PC-3 (cell line): ENCODE measurements around the gene FOXP4.

Source experiments
- EZH2 ChIP-seq: fragments of 300-600 bp; sonication (generic); IDR thresholded peaks from one replicate; pipeline ENCODE4 v1.6.1; 2017; ENCODE audit warnings: antibody characterized with exemption, mild to moderate bottlenecking, low read length; ENCODE audit not compliant: unreplicated experiment
- TF ChIP-seq, protein P1 (sequence below): fragments of 300-600 bp; sonication (generic); conservative IDR thresholded peaks from 2 replicates; pipeline ENCODE4 v1.5.1; 2017; ENCODE audit warnings: antibody characterized with exemption, low read depth, mild to moderate bottlenecking, low read length

DNA sequence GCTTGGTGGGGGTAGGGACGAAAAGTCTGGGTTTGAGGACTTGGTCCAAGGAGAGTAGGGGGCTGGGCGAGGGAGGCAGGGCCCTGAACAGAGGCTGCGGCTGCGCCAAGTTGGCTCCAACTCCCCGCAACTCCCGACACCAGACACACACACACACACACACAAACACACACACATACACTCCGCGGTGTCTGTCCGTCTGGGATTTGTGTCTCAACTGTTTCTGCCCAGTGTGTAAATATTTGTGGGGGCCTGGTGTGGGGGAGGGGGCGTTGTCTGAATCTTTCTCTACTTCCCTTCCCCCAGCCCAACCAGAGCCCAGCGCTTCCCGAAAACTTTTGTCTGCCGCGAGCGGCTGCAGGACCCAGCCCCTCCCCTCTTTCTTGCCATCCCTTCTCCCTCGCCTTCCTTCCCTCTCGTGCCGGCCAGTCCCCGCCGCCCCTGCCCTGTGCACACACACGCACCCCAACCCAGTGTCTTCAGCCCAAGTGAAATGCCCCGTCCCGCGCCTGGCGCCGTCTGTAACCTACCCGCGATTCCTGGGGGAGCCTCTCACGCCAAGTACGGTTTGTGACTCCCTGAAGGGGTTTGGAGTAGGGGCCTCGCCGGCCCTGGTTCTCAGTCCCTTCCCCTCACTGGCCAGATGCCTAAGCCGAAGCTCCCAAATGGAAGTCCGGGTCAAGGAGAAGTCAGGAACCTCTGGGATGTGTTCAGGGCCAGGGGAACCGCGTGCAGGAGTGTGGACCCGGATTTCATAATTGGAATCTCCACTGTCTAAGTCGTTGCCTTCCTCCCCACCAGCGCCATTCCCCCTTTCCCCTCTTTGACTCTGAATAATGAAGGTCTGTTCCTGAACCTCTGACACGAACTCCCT is 93.0 kb downstream of the FOXP4 start:
- TF ChIP-seq, protein P1, sequence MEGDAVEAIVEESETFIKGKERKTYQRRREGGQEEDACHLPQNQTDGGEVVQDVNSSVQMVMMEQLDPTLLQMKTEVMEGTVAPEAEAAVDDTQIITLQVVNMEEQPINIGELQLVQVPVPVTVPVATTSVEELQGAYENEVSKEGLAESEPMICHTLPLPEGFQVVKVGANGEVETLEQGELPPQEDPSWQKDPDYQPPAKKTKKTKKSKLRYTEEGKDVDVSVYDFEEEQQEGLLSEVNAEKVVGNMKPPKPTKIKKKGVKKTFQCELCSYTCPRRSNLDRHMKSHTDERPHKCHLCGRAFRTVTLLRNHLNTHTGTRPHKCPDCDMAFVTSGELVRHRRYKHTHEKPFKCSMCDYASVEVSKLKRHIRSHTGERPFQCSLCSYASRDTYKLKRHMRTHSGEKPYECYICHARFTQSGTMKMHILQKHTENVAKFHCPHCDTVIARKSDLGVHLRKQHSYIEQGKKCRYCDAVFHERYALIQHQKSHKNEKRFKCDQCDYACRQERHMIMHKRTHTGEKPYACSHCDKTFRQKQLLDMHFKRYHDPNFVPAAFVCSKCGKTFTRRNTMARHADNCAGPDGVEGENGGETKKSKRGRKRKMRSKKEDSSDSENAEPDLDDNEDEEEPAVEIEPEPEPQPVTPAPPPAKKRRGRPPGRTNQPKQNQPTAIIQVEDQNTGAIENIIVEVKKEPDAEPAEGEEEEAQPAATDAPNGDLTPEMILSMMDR, result no peak
- no peak for TF ChIP-seq EZH2
